NCI-H146 treated with DMSO at 0.1 percent for 48 hours (cell line): ENCODE measurements around the gene KANK4.
A peak's percentile ranks its signal among the peaks of the same experiment; 100 is the strongest.

Source experiments
- DNase-seq: peaks from one replicate; lab custom pipeline; 2025; ENCODE audit not compliant: unreplicated experiment; lab: John Stamatoyannopoulos, UW

KANK4 gene

GRCh38 chr1:62337706-62338631 lies 18.7 kb upstream of the KANK4 start:
- no peak for DNase-seq

- DNase-seq: no peak
Measured at GRCh38 chr1:62336995-62337705, 17.9 kb upstream of the KANK4 start.

GRCh38 chr1:62336638-62336994 lies 17.4 kb upstream of the KANK4 start:
- DNase-seq: no peak

GRCh38 chr1:62335656-62336055 lies 16.4 kb upstream of the KANK4 start:
- DNase-seq: no peak

- no peak for DNase-seq
Measured at GRCh38 chr1:62334434-62334985, 15.3 kb upstream of the KANK4 start.

- DNase-seq: no peak
Measured at GRCh38 chr1:62333441-62333840, 14.2 kb upstream of the KANK4 start.

GRCh38 chr1:62327360-62328055 lies 8.3 kb upstream of the KANK4 start:
- peak; percentile 49 for DNase-seq

- no peak for DNase-seq
Measured at GRCh38 chr1:62325681-62326080, 6.4 kb upstream of the KANK4 start.

- no peak for DNase-seq
Measured at GRCh38 chr1:62325081-62325480, 5.8 kb upstream of the KANK4 start.

GRCh38 chr1:62321446-62321845 lies 2.2 kb upstream of the KANK4 start:
- no peak for DNase-seq

GRCh38 chr1:62318320-62318755 lies 896 bp downstream of the KANK4 start:
- DNase-seq: no peak

GRCh38 chr1:62317021-62317768 lies 2.0 kb downstream of the KANK4 start:
- no peak for DNase-seq

GRCh38 chr1:62316135-62316534 lies 3.1 kb downstream of the KANK4 start:
- DNase-seq: no peak

GRCh38 chr1:62315387-62315786 lies 3.8 kb downstream of the KANK4 start:
- no peak for DNase-seq

- no peak for DNase-seq
Measured at GRCh38 chr1:62314454-62315350, 4.5 kb downstream of the KANK4 start.

GRCh38 chr1:62312698-62313097 lies 6.5 kb downstream of the KANK4 start:
- no peak for DNase-seq

GRCh38 chr1:62311473-62311943 lies 7.7 kb downstream of the KANK4 start:
- no peak for DNase-seq

- no peak for DNase-seq
Measured at GRCh38 chr1:62309906-62310305, 9.3 kb downstream of the KANK4 start.

- DNase-seq: no peak
Measured at GRCh38 chr1:62308606-62309005, 10.6 kb downstream of the KANK4 start.
